K562 (cell line): ENCODE results near the gene CD164L2.

Source experiments
- TAF9B ChIP-seq: fragments of 450-650 bp; IDR thresholded peaks from 2 replicates; pipeline ENCODE4 v1.6.1; 2018; ENCODE audit warnings: mild to moderate bottlenecking; ENCODE audit not compliant: partially characterized antibody
- ZNF146 ChIP-seq: IDR thresholded peaks from one replicate; pipeline ENCODE4 v1.6.1; 2018; ENCODE audit warnings: missing compliant biosample characterization; ENCODE audit not compliant: unreplicated experiment
- TF ChIP-seq, protein P1 (sequence below), 3 experiments: IDR thresholded peaks in 2 of 3; conservative IDR thresholded peaks in 1 of 3; 2 replicates each; pipeline ENCODE4 v1.5.1; 2011 to 2012; ENCODE audit warnings: low read length in 3 of 3, mild to moderate bottlenecking in 3 of 3, control low read depth in 2 of 3, improper control_type of control experiment in 1 of 3, inconsistent platforms in 1 of 3, low read depth in 1 of 3, mixed read lengths in 1 of 3, moderate library complexity in 1 of 3; ENCODE audit not compliant: insufficient read depth in 2 of 3

DNA sequence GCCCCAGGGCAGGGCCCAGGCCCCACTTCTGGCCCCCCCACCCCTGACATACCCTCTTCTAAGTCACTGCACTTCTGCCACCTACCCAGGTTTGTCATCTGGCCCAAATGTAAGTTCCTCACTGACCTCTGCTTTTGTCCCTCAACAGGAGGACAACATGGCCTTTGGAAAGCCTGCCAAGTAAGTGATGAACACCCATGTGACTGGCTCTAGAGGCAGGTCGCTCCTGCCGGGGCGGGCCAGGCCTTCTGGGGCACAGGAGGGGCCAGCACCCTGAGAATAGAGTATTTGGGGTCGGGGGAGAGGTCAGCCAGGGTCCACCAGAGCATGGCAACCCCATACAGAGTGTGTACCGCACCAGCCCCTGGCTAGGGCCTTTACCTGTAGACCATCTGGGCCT is 51.2 kb downstream of the CD164L2 start:
- TF ChIP-seq, protein P1, sequence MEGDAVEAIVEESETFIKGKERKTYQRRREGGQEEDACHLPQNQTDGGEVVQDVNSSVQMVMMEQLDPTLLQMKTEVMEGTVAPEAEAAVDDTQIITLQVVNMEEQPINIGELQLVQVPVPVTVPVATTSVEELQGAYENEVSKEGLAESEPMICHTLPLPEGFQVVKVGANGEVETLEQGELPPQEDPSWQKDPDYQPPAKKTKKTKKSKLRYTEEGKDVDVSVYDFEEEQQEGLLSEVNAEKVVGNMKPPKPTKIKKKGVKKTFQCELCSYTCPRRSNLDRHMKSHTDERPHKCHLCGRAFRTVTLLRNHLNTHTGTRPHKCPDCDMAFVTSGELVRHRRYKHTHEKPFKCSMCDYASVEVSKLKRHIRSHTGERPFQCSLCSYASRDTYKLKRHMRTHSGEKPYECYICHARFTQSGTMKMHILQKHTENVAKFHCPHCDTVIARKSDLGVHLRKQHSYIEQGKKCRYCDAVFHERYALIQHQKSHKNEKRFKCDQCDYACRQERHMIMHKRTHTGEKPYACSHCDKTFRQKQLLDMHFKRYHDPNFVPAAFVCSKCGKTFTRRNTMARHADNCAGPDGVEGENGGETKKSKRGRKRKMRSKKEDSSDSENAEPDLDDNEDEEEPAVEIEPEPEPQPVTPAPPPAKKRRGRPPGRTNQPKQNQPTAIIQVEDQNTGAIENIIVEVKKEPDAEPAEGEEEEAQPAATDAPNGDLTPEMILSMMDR (IDR thresholded peaks at IDR 0.05 in 2 of 3, conservative IDR thresholded peaks at IDR 0.05 in 1 of 3; ENCODE audit: insufficient read depth in 2 of 3, low read depth in 1 of 3, low read length in 3 of 3): no peak
- TF ChIP-seq ZNF146 (no peak), TAF9B (no peak)
